ENCODE measurements around the gene BLTP2.
"Not testable (repeated sequence)": the region's sequence is repeated elsewhere in the genome, so short reads cannot be mapped to it uniquely, and the experiment has no call there.

BLTP2 gene

GRCh38 chr17:28645576-28645939 is 600 bp upstream of the BLTP2 start:
- no peak for DNase-seq

- peak; percentile 66 to 80 for DNase-seq
These were observed 773 bp downstream of the BLTP2 start for GRCh38 chr17:28643983-28644786.

GRCh38 chr17:28641579-28641978 is 3.4 kb downstream of the BLTP2 start:
- no peak for DNase-seq

- DNase-seq = no peak
These were observed 9.5 kb downstream of the BLTP2 start for GRCh38 chr17:28635506-28635905.

- DNase-seq = peak; percentile 61 to 77
These were observed 10.6 kb downstream of the BLTP2 start for GRCh38 chr17:28634206-28634865.

- DNase-seq = no peak
These were observed 18.1 kb downstream of the BLTP2 start for GRCh38 chr17:28626818-28627217.

- DNase-seq = no peak
These were observed 20.8 kb downstream of the BLTP2 start for GRCh38 chr17:28624148-28624547.

- no peak for DNase-seq
These were observed 21.3 kb downstream of the BLTP2 start for GRCh38 chr17:28623696-28624095.

GRCh38 chr17:28622186-28622585 is 22.8 kb downstream of the BLTP2 start:
- DNase-seq = no peak

- DNase-seq = no peak
These were observed 24.9 kb downstream of the BLTP2 start for GRCh38 chr17:28620010-28620409.

- DNase-seq = no peak
These were observed 26.5 kb downstream of the BLTP2 start for GRCh38 chr17:28618464-28618863.

GRCh38 chr17:28616281-28616680 is 28.7 kb downstream of the BLTP2 start:
- DNase-seq = no peak

- DNase-seq = no peak
These were observed 29.6 kb downstream of the BLTP2 start for GRCh38 chr17:28615260-28615940.

GRCh38 chr17:28613931-28614381 is 31.0 kb downstream of the BLTP2 start, which contains the start of gene RSKR:
RSKR (minus strand) TSS chr17:28614185; CDS start chr17:28614161, 24 bp downstream.
- DNase-seq = no peak

- DNase-seq = peak in 1 of 2 donors; percentile 26
These were observed 31.8 kb downstream of the BLTP2 start for GRCh38 chr17:28612936-28613872.

- no peak for DNase-seq
These were observed 32.4 kb downstream of the BLTP2 start for GRCh38 chr17:28612531-28612930.

- DNase-seq = no peak
These were observed 34.6 kb downstream of the BLTP2 start for GRCh38 chr17:28610376-28610775.

- not testable (repeated sequence) for DNase-seq
These were observed 40.9 kb downstream of the BLTP2 start for GRCh38 chr17:28604031-28604430.

GRCh38 chr17:28599311-28600184 is 45.4 kb downstream of the BLTP2 start:
- peak; percentile 83 to 85 for DNase-seq

GRCh38 chr17:28598799-28599310 is 46.1 kb downstream of the BLTP2 start, which contains the start of gene SPAG5:
SPAG5 (minus strand) TSS chr17:28599025; CDS start chr17:28598946, 79 bp downstream.
- peak; percentile 84 to 92 for DNase-seq

- no peak for DNase-seq
These were observed 46.6 kb downstream of the BLTP2 start for GRCh38 chr17:28598389-28598788.
